ENCODE results near the gene KICS2. TPM values are rescaled to one million over a fixed set of nuclear protein-coding genes. Genes with fewer than 3 reads are reported as not detected.

KICS2 gene
- polyA plus RNA-seq, 3 donors = 2.7 to 5.5 (median 3.5) TPM

GRCh38 chr12:64180951-64181350 lies 41.1 kb downstream of the KICS2 start:
- Mint-ChIP-seq H3K27me3 (ENCODE audit: low read depth in 3 of 3) (no peaks in the 10 kb centered on the region), H3K4me1 (no peaks in the 10 kb centered on the region), H3K36me3 (no peaks in the 10 kb centered on the region), H3K4me3 (no peak overlapping the region), H3K27ac (no peak overlapping the region), H3K9me3 (no peaks in the 10 kb centered on the region)
- WGBS (ENCODE audit: insufficient coverage) = 91% methylated on average over 4 of the region's 5 CpGs
- Histone ChIP-seq H4K20me1 (ENCODE audit: insufficient read depth, low read length) (no peaks in the 10 kb centered on the region), H3K4me2 (replicated peaks; ENCODE audit: extremely low read depth, low read length, poor library complexity, severe bottlenecking) (no peak overlapping the region), H3K4me1 (ENCODE audit: control insufficient read depth in 1 of 2, insufficient read depth in 2 of 2, low read length in 2 of 2) (no peaks in the 10 kb centered on the region), H3K9ac (ENCODE audit: insufficient read depth, low read length, poor library complexity, severe bottlenecking) (no peak overlapping the region), H3K27me3 (ENCODE audit: control insufficient read depth in 2 of 2, insufficient read depth in 2 of 2, low read length in 2 of 2) (no peaks in the 10 kb centered on the region), H3K36me3 (replicated peaks in 1 of 2; ENCODE audit: control insufficient read depth in 1 of 2, insufficient read depth in 2 of 2, low read length in 2 of 2) (no peaks in the 10 kb centered on the region), H3K9me3 (replicated peaks in 1 of 2; ENCODE audit: control insufficient read depth in 1 of 2, insufficient read depth in 1 of 2, low read length in 2 of 2) (no peaks in the 10 kb centered on the region), H3K27ac (ENCODE audit: low read depth in 1 of 2, low read length in 2 of 2) (no peak overlapping the region), H3K4me3 (replicated peaks in 1 of 3; ENCODE audit: low read depth in 2 of 3, low read length in 3 of 3) (no peak overlapping the region), H3K79me2 (ENCODE audit: insufficient read depth, low read length) (no peaks in the 10 kb centered on the region), H2AFZ (ENCODE audit: insufficient read depth, low read depth, low read length, poor library complexity, severe bottlenecking) (no peak overlapping the region)
- DNase-seq = no peak
- no peak for TF ChIP-seq CTCF (IDR thresholded peaks at IDR 0.05)
- intact Hi-C loops (cut with micrococcal nuclease) = no loop called here

- Histone ChIP-seq H3K79me2 (ENCODE audit: insufficient read depth, low read length) (no peaks in the 10 kb centered on the region), H4K20me1 (ENCODE audit: insufficient read depth, low read length) (no peaks in the 10 kb centered on the region), H2AFZ (ENCODE audit: insufficient read depth, low read depth, low read length, poor library complexity, severe bottlenecking) (no peak overlapping the region), H3K9ac (ENCODE audit: insufficient read depth, low read length, poor library complexity, severe bottlenecking) (no peak overlapping the region), H3K4me1 (ENCODE audit: control insufficient read depth in 1 of 2, insufficient read depth in 2 of 2, low read length in 2 of 2) (no peaks in the 10 kb centered on the region), H3K36me3 (replicated peaks in 1 of 2; ENCODE audit: control insufficient read depth in 1 of 2, insufficient read depth in 2 of 2, low read length in 2 of 2) (no peaks in the 10 kb centered on the region), H3K4me3 (replicated peaks in 1 of 3; ENCODE audit: low read depth in 2 of 3, low read length in 3 of 3) (no peak overlapping the region), H3K4me2 (replicated peaks; ENCODE audit: extremely low read depth, low read length, poor library complexity, severe bottlenecking) (no peak overlapping the region), H3K9me3 (replicated peaks in 1 of 2; ENCODE audit: control insufficient read depth in 1 of 2, insufficient read depth in 1 of 2, low read length in 2 of 2) (no peaks in the 10 kb centered on the region), H3K27me3 (ENCODE audit: control insufficient read depth in 2 of 2, insufficient read depth in 2 of 2, low read length in 2 of 2) (no peaks in the 10 kb centered on the region), H3K27ac (ENCODE audit: low read depth in 1 of 2, low read length in 2 of 2) (no peak overlapping the region)
- Mint-ChIP-seq H3K4me3 (no peak overlapping the region), H3K36me3 (no peaks in the 10 kb centered on the region), H3K27ac (peak overlapping the region in 2 of 7 donors; percentile 11 to 29), H3K4me1 (peaks cover 6% of the 10 kb centered on the region), H3K27me3 (ENCODE audit: low read depth in 3 of 3) (peaks cover 0 to 2% (median 0%) of the 10 kb centered on the region in 3 donors), H3K9me3 (no peaks in the 10 kb centered on the region)
- DNase-seq = no peak
- WGBS (ENCODE audit: insufficient coverage) = 60% methylated on average over 1 of the region's 1 CpG
- no peak for TF ChIP-seq CTCF (IDR thresholded peaks at IDR 0.05)
- intact Hi-C loops (cut with micrococcal nuclease) = no loop called here
Observed at GRCh38 chr12:64178122-64178521, 44.0 kb downstream of the KICS2 start.
